Body of pancreas (tissue), 4 donors: ENCODE results near the gene PPEF1. TPM values are rescaled to one million over a fixed set of nuclear protein-coding genes. Genes with fewer than 3 reads are reported as not detected.

Experiments
- ATAC-seq: fragments of 150-250 bp; one replicate; pipeline ENCODE4 v1.9.1; 2016
- DNase-seq, 4 donors: peaks; one replicate each; pipeline ENCODE4 v3.0.0-alpha.2; 2019
- H3K27ac ChIP-seq, 4 donors: fragments of 200-600 bp; sonication (generic); 1 replicate in 3 of 4; 2 replicates in 1 of 4; pipeline versions ENCODE4 v1.5.1 to v1.6.1; 2016 to 2019; ENCODE audit warnings: mild to moderate bottlenecking in 1 of 4, mixed read lengths in 1 of 4, moderate library complexity in 1 of 4
- H3K27me3 ChIP-seq, 2 donors: fragments of 200-600 bp; sonication (generic); one replicate each; pipeline ENCODE4 v1.6.0; 2016; ENCODE audit warnings: mild to moderate bottlenecking in 1 of 2
- H3K36me3 ChIP-seq, 2 donors: fragments of 200-600 bp; sonication (generic); replicated peaks in 1 of 2; 2 replicates each; pipeline ENCODE4 v1.5.1; 2016; ENCODE audit warnings: low read depth in 2 of 2; ENCODE audit not compliant: insufficient read depth in 1 of 2
- H3K4me1 ChIP-seq: fragments of 200-600 bp; sonication (generic); one replicate; pipeline ENCODE4 v1.6.0; 2016
- H3K4me3 ChIP-seq, 2 donors: fragments of 200-600 bp; sonication (generic); 1 replicate in 1 of 2; 2 replicates in 1 of 2; pipeline ENCODE4 v1.5.1; 2016 to 2019
- H3K9me3 ChIP-seq, 3 donors: fragments of 200-600 bp; sonication (generic); 1 replicate in 2 of 3; 2 replicates in 1 of 3; pipeline ENCODE4 v1.5.1; 2016
- POLR2A ChIP-seq, 3 donors: fragments of 450-650 bp; IDR thresholded peaks; one replicate each; pipeline ENCODE4 v1.6.1; 2016; ENCODE audit warnings: antibody characterized with exemption in 3 of 3, mild to moderate bottlenecking in 2 of 3
- WGBS, 2 donors: methylation state at CpG; one replicate each; pipeline ENCODE4 v1.1.5; 2017; 5-methylcytosine and 5-hydroxymethylcytosine counted together
- intact Hi-C: fragments of 100-400 bp; cut with DNase I; formaldehyde crosslinking; loops from one replicate; pipeline ENCODE4 v1.15.1; 2023
- total RNA-seq, 2 donors: library from RNA; depleted of rRNA; stranded (reverse); fragments of >200 nt; gene quantifications; one replicate each; pipeline ENCODE4 v1.1.0, GENCODE V29; 2016
- TF ChIP-seq, protein P1 (sequence below), 7 experiments: fragments of 450-650 bp in 4 of 7; fragments of 200-600 bp in 3 of 7; sonication (generic) in 3 of 7; IDR thresholded peaks; one replicate each; pipeline ENCODE4 v1.5.1; 2016 to 2019; ENCODE audit warnings: antibody characterized with exemption in 7 of 7

The PPEF1 gene
- total RNA-seq, 2 donors from 2014 or later, result 0.78 TPM; not detected in 1

DNA sequence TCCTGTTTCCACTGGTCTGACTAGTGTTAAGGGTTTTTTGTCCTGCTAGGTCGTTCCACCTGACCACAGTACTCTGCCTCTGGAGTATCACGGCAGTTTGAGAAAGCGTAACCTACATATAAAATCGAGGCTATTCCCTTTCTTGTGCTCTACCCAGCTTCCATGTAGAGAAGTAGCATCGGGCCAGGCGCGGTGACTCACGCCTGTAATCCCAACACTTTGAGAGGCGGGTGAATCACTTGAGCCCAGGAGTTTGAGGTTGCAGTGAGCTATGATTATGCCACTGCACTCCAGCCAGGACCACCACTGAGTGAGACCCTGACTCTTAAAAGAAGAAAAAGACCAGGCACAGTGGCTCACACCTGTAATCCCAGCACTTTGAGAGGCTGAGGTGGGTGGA is 7.5 kb downstream of the PPEF1 start:
- WGBS, 2 donors, result 90 to 94% methylated on average over 3 to 9 of the region's 9 CpGs
- intact Hi-C loops, result no loop called here
- Histone ChIP-seq H3K4me1 (no peaks in the 10 kb centered on the region), H3K4me3 (no peak overlapping the region), H3K27ac (no peak overlapping the region), H3K9me3 (no peaks in the 10 kb centered on the region), H3K27me3 (no peaks in the 10 kb centered on the region), H3K36me3 (no peaks in the 10 kb centered on the region)
- TF ChIP-seq POLR2A (IDR thresholded peaks at IDR 0.05), result no peak
- TF ChIP-seq, protein P1, sequence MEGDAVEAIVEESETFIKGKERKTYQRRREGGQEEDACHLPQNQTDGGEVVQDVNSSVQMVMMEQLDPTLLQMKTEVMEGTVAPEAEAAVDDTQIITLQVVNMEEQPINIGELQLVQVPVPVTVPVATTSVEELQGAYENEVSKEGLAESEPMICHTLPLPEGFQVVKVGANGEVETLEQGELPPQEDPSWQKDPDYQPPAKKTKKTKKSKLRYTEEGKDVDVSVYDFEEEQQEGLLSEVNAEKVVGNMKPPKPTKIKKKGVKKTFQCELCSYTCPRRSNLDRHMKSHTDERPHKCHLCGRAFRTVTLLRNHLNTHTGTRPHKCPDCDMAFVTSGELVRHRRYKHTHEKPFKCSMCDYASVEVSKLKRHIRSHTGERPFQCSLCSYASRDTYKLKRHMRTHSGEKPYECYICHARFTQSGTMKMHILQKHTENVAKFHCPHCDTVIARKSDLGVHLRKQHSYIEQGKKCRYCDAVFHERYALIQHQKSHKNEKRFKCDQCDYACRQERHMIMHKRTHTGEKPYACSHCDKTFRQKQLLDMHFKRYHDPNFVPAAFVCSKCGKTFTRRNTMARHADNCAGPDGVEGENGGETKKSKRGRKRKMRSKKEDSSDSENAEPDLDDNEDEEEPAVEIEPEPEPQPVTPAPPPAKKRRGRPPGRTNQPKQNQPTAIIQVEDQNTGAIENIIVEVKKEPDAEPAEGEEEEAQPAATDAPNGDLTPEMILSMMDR (IDR thresholded peaks at IDR 0.05), result no peak
- DNase-seq (no peak), ATAC-seq (no peak)

DNA sequence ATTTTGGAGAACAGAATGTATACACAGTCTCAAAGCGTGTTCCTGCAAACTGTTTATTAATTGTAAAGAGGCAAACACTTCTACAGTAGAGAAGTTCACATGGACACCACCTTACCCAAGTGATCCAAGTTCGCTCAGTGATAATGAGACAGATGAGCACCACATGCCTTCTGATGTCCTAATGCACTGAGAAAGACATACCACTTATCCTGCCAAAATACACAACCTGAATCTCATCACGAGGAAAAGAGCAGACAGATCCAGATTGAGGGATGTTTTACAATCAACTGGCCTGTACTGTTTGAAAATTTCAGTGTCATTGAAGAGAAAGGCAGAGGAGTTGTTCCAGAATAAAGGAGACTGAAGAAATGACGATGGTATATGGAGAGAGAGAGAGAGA is 12.4 kb downstream of the PPEF1 start:
- H3K27ac ChIP-seq, result no peak overlapping the region
- H3K9me3 ChIP-seq, result no peaks in the 10 kb centered on the region
- no peak for TF ChIP-seq POLR2A (IDR thresholded peaks at IDR 0.05)
- TF ChIP-seq, protein P1 (IDR thresholded peaks at IDR 0.05), result no peak
- WGBS, 2 donors, result 83 to 92% methylated on average over 4 of the region's 4 CpGs
- ATAC-seq (no peak), DNase-seq (no peak)
- no peak overlapping the region for H3K4me3 ChIP-seq
- intact Hi-C loops, result no loop called here
- H3K36me3 ChIP-seq, result no peaks in the 10 kb centered on the region
- H3K27me3 ChIP-seq, result no peaks in the 10 kb centered on the region
- no peaks in the 10 kb centered on the region for H3K4me1 ChIP-seq

GRCh38 chrX:18721683-18722499 is 14.4 kb downstream of the PPEF1 start:
- H3K27me3 ChIP-seq, result no peaks in the 10 kb centered on the region
- no peaks in the 10 kb centered on the region for H3K9me3 ChIP-seq
- 47 to 60% methylated on average over 7 to 8 of the region's 8 CpGs for WGBS, 2 donors
- no peaks in the 10 kb centered on the region for H3K4me1 ChIP-seq
- TF ChIP-seq POLR2A (IDR thresholded peaks at IDR 0.05), result no peak
- TF ChIP-seq, protein P1 (IDR thresholded peaks at IDR 0.05), result no peak
- ATAC-seq (no peak), DNase-seq (no peak)
- H3K4me3 ChIP-seq, result no peak overlapping the region
- H3K27ac ChIP-seq, result peak overlapping the region in 2 of 4 donors; percentile 8 to 28
- H3K36me3 ChIP-seq, result no peaks in the 10 kb centered on the region
- intact Hi-C loops, result no loop called here

- intact Hi-C loops, result no loop called here
- H3K27ac ChIP-seq, result peak overlapping the region in 1 of 4 donors; percentile 8
- TF ChIP-seq POLR2A (IDR thresholded peaks at IDR 0.05), result no peak
- TF ChIP-seq, protein P1 (IDR thresholded peaks at IDR 0.05), result no peak
- WGBS, 2 donors, result 34% methylated on average over 10 of the region's 10 CpGs
- H3K4me1 ChIP-seq, result no peaks in the 10 kb centered on the region
- no peaks in the 10 kb centered on the region for H3K36me3 ChIP-seq
- no peak overlapping the region for H3K4me3 ChIP-seq
- ATAC-seq (no peak), DNase-seq (no peak)
- no peaks in the 10 kb centered on the region for H3K9me3 ChIP-seq
- H3K27me3 ChIP-seq, result no peaks in the 10 kb centered on the region
These were observed 15.1 kb downstream of the PPEF1 start for GRCh38 chrX:18722500-18723071.
